ENCODE results near the gene DLK1. TPM values are rescaled to one million over a fixed set of nuclear protein-coding genes. Genes with fewer than 3 reads are reported as not detected.

DLK1 gene
- total and polyA plus RNA-seq, 12 donors, result 1.3 to 35.0 (median 7.3) TPM

GRCh38 chr14:100780246-100780645 is 53.6 kb downstream of the DLK1 start:
- DNase-seq, result no peak
- 87 to 93% methylated on average over 12 of the region's 12 CpGs for WGBS, 2 donors
- H3K27me3 ChIP-seq, result peaks cover 0 to 12% (median 0%) of the 10 kb centered on the region in 7 donors

GRCh38 chr14:100780646-100781355 is 54.1 kb downstream of the DLK1 start:
- intact Hi-C loops (cut with DNase I), result no loop called here
- no peak for TF ChIP-seq CTCF (IDR thresholded peaks at IDR 0.05)
- Histone ChIP-seq H3K4me1 (no peaks in the 10 kb centered on the region), H3K27ac (no peak overlapping the region), H3K9me3 (no peaks in the 10 kb centered on the region), H3K27me3 (peaks cover 0 to 12% (median 0%) of the 10 kb centered on the region in 7 donors), H3K36me3 (no peaks in the 10 kb centered on the region), H3K4me3 (no peak overlapping the region)
- DNase-seq, result no peak
- no peak for ATAC-seq
- WGBS, 2 donors, result 79 to 83% methylated on average over 12 of the region's 12 CpGs

More at GRCh38 chr14:100780246-100780645, 53.6 kb downstream of the DLK1 start:
- no peaks in the 10 kb centered on the region for H3K9me3 ChIP-seq
- no peak for TF ChIP-seq CTCF (IDR thresholded peaks at IDR 0.05)
- no peaks in the 10 kb centered on the region for H3K4me1 ChIP-seq
- ATAC-seq, result no peak
- intact Hi-C loops (cut with DNase I), result no loop called here
- H3K36me3 ChIP-seq, result no peaks in the 10 kb centered on the region
- no peak overlapping the region for H3K27ac ChIP-seq
- H3K4me3 ChIP-seq, result no peak overlapping the region

- H3K4me3 ChIP-seq, result no peak overlapping the region
- WGBS, 2 donors, result 92 to 93% methylated on average over 8 of the region's 8 CpGs
- no peaks in the 10 kb centered on the region for H3K4me1 ChIP-seq
- DNase-seq, result no peak
- ATAC-seq, result no peak
- no peaks in the 10 kb centered on the region for H3K36me3 ChIP-seq
- intact Hi-C loops (cut with DNase I), result no loop called here
- no peak overlapping the region for H3K27ac ChIP-seq
- peaks cover 0 to 17% (median 0%) of the 10 kb centered on the region in 7 donors for H3K27me3 ChIP-seq
- no peak for TF ChIP-seq CTCF (IDR thresholded peaks at IDR 0.05)
- H3K9me3 ChIP-seq, result no peaks in the 10 kb centered on the region
Measured at GRCh38 chr14:100781952-100782351, 55.3 kb downstream of the DLK1 start.

GRCh38 chr14:100782516-100783320 is 56.0 kb downstream of the DLK1 start:
- no peak for TF ChIP-seq CTCF (IDR thresholded peaks at IDR 0.05)
- H3K27ac ChIP-seq, result no peak overlapping the region
- no peak for ATAC-seq
- 74 to 81% methylated on average over 13 of the region's 13 CpGs for WGBS, 2 donors
- H3K9me3 ChIP-seq, result no peaks in the 10 kb centered on the region
- no peaks in the 10 kb centered on the region for H3K4me1 ChIP-seq
- intact Hi-C loops (cut with DNase I), result no loop called here
- no peaks in the 10 kb centered on the region for H3K36me3 ChIP-seq
- no peak for DNase-seq
- peaks cover 0 to 20% (median 0%) of the 10 kb centered on the region in 7 donors for H3K27me3 ChIP-seq
- no peak overlapping the region for H3K4me3 ChIP-seq
